HG03457 (cell line): ENCODE data around the gene SLC8A3.

Experiments
- ATAC-seq: cut with Tn5 transposase; IDR thresholded peaks from one replicate; pipeline ENCODE4 v1.9.1; 2021; ENCODE audit warnings: moderate number of reproducible peaks; ENCODE audit not compliant: unreplicated experiment

Gene SLC8A3

GRCh38 chr14:70029296-70030132 lies 159.2 kb downstream of the SLC8A3 start:
- ATAC-seq = no peak

GRCh38 chr14:70027785-70028428 lies 160.8 kb downstream of the SLC8A3 start:
- ATAC-seq = no peak

- no peak for ATAC-seq
Measured at GRCh38 chr14:70023871-70024270, 164.9 kb downstream of the SLC8A3 start.

GRCh38 chr14:70022771-70023445 lies 165.8 kb downstream of the SLC8A3 start:
- no peak for ATAC-seq

- no peak for ATAC-seq
Measured at GRCh38 chr14:70021548-70022220, 167.1 kb downstream of the SLC8A3 start.

- ATAC-seq = no peak
Measured at GRCh38 chr14:70020352-70021170, 168.2 kb downstream of the SLC8A3 start.

- no peak for ATAC-seq
Measured at GRCh38 chr14:70019695-70020094, 169.1 kb downstream of the SLC8A3 start.

- no peak for ATAC-seq
Measured at GRCh38 chr14:70018713-70019211, 170.0 kb downstream of the SLC8A3 start.

GRCh38 chr14:70018230-70018629 lies 170.5 kb downstream of the SLC8A3 start:
- ATAC-seq = no peak

GRCh38 chr14:70014406-70015095 lies 174.2 kb downstream of the SLC8A3 start:
- ATAC-seq = no peak

- no peak for ATAC-seq
Measured at GRCh38 chr14:70013271-70013873, 175.4 kb downstream of the SLC8A3 start.

GRCh38 chr14:70011708-70012107 lies 177.0 kb downstream of the SLC8A3 start:
- no peak for ATAC-seq

- ATAC-seq = no peak
Measured at GRCh38 chr14:70011098-70011497, 177.7 kb downstream of the SLC8A3 start.

GRCh38 chr14:70009961-70010360 lies 178.8 kb downstream of the SLC8A3 start:
- ATAC-seq = no peak

GRCh38 chr14:70008284-70009262 lies 180.2 kb downstream of the SLC8A3 start:
- no peak for ATAC-seq

- no peak for ATAC-seq
Measured at GRCh38 chr14:70006699-70007098, 182.1 kb downstream of the SLC8A3 start.

- ATAC-seq = no peak
Measured at GRCh38 chr14:70005281-70005805, 183.4 kb downstream of the SLC8A3 start.

- no peak for ATAC-seq
Measured at GRCh38 chr14:70004791-70005190, 184.0 kb downstream of the SLC8A3 start.
